Fibroblast of skin of right biceps (primary cell): ENCODE results near the gene TMEM212.
A peak's percentile ranks its signal among the peaks of the same experiment; 100 is the strongest.
"Not testable (repeated sequence)": the region's sequence is repeated elsewhere in the genome, so short reads cannot be mapped to it uniquely, and the experiment has no call there.

Experiments
- DNase-seq: peaks from one replicate; pipeline ENCODE4 v3.0.0-alpha.2; 2013

TMEM212 gene

DNA sequence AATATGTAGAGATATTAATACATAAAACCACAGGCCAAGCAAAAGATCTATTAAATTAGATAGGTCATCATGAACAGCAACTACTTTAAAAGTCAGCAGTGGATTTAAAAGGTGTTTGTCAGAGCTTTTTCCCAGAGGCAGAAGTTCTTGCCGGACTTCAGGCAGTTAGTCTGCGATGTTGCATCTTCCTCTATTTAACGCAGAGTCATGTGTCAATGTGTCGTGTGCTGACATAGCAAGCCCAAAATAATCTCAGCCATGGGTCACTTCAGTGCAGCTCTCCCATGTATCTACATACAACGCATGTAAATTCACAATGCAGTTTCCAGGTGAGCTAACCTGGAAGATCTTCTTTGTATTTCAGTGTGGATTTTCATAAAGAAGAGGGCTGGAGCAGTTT lies 8.0 kb upstream of the TMEM212 start:
- DNase-seq, result no peak

DNA sequence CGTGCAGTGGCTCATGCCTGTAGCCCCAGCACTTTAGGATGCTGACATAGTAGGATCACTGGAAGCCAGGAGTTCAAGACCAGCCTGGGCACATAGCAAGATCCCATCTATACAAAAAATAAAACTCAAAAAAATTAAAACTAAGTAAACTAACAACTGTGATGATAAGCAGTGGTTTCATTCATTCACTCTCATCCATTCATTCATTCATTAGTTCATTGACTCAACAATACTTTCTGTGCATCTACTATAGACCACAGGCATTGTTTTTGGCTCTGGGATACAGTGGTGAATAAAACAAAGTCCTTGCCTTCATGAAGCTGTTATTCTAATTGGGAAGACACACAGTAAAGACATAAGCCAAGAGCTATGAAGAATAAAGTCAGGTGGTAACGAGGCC lies 7.5 kb upstream of the TMEM212 start:
- DNase-seq, result no peak

DNA sequence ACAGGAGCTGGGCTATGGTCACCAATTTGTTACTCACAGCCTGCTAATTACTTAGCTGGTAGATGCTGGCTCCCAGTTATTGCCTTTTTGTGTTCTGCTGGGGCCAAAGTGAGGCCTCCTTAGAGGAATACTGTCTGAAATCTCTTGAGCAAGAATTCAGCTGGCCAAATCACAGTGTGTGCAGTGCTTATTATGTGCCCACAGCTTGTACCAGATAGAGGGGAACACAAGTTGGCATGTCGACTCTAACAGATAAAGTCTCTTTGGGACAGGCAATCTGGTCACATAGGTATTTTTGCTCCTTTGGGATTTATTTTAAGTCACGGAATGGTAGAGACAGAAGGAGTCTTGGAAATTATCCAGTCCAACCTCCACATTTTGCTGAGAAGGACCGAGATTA lies 6.3 kb upstream of the TMEM212 start:
- DNase-seq, result no peak

DNA sequence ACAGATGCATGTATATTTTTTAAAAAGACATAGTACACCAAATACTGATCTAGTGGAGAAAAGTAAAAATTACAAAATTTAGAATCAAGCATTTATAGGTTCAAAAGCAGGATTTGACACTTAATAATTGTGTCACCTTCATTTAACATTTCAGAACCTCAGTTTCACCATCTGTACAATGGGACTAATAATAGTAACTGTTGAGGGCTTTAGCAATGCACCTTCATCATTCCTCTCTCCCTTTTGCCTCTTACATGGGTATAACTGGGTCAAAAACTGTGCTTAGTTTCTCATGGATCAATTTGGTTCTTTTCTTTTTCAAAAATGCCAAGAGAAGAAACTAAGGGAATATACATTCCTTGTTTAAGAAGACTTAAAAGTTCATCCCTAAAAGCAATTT lies 5.5 kb upstream of the TMEM212 start:
- DNase-seq, result no peak

DNA sequence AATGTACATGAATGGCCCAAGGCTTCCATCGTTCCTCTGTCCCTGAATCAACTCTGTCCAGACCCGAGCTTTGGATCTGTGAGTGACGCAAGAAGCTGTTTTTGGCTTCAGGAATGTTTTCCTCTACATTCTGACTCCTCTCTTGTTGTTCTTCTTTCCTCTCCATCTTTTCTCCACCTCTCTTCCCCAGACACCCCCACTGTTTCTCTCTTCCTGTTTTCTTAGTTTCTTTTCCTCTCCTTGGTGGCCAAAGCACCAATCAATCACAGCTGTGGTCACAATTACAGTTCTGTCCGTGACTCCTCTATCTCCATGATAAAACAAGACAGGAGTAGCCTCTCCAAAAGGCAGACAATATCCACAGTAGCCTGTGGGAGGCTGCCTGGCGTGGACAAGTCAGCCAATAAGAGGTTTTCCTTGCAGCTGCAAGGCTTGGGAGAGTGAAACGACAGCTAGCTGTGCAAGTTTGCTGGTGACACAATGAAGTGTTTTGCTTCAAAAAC lies 4.9 kb upstream of the TMEM212 start:
- peak; percentile 69 for DNase-seq

DNA sequence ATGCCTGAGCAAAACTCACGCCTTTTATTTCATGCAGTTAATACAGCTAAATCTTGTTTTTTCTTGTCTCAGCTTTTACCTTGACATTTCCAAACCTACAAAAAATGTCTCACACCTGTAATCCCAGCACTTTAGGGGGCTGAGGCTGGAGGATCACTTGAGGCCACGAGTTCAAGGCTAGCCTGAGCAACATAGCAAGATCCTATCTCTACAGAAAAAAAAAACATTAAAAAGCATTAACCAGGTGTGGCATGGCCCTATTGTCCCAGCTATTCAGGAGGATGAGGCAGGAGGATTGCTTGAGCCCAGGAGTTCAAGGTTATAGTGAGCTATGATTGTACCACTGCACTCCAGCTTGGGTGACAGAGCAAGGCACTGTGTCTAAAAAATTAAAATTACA lies 3.9 kb upstream of the TMEM212 start:
- no peak for DNase-seq

DNA sequence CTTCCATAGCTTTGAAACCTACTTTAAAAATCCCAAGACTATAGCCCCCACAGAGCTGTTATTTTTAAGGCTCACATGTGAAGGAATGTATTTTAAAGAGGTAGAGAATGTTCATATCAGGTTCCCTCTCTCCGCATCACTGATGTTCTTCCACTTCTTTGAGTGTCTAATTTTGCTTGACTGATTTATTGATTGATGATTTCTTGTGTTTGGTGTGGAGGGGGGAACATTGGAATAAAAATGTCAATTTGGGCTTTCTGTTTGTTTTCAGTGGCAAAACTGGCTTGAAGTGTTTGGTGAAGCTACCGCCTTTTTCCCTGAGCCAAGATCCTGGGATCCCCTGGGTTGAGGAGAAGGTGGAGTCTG lies 2.7 kb upstream of the TMEM212 start:
- DNase-seq, result no peak

DNA sequence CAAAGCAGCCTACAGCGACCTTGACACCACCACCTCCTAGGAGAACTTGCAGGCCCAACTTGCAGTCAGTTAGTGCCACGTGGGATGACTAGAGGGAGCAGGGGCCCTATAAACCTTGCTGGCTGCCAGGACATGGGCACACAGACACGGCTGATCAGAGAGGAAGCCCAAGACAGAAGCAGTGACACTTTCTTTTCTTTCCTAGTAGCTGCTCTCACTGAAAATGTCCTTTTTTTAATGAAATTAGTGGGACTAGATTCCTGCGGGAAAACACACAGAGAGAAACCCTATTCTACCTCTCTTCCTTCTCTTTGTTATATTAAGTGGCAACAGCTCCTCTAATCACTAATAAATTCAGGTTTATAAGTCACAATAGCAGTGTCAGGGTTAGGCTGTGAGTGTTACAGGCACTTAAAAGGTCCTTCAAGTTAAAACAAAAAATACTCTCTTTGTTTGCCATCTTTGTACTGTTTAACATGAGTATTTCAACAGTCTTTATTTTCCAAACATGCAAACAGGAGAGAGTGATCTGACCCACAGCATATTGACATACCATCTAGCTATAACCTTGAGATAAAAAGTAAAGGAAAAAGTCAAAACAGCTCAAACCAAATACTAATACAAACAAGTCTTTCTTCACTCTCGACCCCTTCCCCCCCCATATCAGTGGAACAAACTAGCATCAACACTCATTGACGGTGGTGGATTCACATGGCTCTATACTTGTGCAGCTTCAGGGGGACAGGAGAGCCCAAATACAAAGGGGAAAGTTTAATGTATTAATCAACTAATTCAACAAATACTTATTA lies 2.1 kb upstream of the TMEM212 start:
- DNase-seq, result no peak

DNA sequence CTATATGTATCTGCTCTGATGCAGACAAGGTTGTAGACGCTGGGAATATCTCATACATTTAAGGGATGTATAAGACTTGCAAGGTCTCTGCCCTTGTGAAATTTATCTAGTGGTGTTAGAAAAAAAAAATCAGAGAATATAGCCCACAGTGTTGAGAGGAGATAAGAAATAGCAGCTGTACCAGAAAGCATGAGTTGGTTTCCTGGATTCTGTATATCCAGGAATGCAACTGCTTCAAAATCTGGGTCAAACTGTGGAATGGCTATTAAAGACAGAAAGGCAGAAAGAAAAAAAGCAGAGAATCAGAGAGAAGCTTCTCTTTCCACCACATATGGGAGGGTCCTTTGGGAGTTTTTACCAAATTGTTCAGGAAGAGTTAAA lies 1.5 kb upstream of the TMEM212 start:
- peak; percentile 62 for DNase-seq

DNA sequence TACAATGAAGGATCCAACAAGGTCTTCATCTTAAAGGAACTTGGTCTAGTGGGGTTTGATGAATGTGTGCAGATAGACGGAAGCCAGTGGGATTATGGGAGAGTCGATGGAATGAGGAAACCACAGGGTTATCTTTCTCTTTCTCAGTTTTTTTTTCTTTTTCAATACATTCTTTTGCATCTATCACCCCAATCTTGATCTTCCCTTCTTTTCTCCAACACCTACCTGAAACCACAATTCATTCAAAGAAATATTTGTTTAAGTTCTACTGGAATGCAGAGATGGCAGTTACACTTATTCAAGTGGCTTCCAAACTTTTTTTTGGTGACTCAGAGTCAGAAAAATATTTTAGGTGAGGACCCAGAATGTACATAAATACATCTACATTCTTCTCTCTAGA lies 1.7 kb downstream of the TMEM212 start:
- DNase-seq, result peak; percentile 27

DNA sequence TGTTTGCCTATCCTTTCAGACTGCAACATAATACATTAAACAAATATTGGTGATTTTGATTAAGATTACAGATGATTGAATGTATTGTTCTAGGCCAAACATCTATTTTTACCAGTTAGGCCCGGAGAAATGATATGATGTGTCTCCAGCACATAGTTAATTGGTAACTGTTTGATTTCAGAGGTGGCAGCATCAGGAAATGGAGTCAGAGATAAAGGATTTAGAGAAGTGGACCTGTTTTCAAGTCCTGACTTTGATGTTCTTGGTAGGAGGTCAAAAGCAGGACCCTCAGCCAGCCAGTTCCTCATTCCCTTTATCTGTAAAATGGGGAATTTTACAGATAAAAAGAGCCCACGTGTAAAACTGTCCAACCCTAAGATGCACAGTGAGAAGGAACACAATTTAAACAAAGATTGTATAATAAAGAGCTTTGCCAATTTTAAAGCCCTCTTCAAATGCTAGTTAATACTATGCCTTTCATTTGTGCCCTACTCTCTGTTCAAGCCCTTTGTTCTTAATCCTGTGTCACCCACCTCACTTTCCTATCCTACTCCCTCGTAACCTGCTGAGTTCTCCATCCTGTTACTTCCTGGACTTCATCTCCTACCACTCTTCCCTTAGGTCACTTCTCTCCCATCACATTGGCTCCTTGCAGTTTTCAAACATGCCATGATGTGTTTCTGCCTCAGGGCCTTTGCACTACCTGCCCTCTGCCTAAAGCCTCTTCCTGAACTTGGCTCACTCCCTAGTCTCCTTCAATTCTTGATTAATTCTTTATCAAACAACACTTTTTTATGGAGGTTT lies 2.5 kb downstream of the TMEM212 start:
- no peak for DNase-seq

DNA sequence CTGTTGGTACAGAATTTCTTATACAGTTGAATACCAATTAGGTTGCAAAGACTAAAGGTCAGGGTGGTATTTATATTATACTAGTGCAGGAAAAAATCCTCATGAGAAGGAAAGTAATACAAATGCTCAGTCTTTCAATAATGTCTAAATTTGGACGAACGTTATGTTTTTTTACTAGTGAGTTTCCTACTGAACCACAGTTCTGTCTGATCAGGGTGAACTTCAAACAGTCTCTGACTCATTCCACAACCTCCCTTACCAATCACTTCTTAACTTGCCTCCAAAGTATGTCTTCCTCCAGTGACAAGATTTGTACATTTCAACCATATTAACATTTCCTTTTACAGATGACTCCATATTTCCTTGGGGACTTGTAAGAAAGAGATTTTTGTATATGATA lies 3.4 kb downstream of the TMEM212 start:
- peak; percentile 78 for DNase-seq

DNA sequence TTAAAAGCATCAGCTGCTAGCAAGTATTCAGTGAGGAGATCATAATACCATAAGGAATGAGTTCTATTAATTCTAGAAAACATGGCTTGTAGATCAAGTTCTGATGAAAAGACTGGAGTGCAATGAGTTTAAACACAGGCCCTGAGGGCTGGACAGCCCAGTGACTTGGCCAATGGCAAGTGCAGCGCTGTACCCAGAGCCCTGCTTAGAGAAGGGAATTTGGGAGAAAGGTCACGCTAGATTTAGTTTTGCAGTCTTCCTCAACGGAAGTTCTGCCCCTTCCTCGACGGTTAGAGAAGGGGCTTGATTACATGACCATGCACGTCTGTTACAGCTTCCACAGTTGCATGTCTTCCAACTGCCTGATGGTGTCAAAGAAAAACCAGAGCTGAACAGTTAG lies 4.0 kb downstream of the TMEM212 start:
- DNase-seq, result no peak

DNA sequence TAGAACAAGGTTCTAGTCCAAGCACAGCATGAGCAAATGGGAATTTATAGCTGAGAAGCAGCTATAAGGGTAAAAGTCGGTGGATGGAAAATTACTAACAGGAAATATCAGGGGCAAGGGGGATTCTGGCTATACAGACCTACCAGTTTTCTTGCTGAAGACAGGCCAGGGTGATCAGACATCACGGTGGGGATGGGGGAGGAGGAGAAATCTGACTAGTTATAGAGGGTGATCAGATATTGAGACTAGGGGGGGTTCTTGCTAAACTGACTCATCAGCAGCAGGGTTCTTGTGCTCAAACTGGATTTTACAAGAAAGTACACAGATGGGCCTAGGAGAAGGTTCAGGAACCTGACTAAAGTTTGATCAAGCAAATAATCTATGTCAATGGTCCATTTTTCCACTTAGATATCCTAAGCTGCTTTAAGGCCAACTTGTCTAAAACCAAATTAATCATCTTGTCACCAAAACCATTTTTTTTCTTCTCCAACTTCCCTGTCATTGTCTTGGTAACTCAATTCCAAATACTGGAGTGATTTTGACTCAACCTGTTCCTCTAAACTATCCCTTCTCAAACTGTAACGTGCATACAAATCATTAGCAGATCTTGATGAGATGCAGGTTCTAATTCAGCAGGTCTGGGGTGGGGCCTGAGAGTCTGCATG lies 4.6 kb downstream of the TMEM212 start:
- no peak for DNase-seq

DNA sequence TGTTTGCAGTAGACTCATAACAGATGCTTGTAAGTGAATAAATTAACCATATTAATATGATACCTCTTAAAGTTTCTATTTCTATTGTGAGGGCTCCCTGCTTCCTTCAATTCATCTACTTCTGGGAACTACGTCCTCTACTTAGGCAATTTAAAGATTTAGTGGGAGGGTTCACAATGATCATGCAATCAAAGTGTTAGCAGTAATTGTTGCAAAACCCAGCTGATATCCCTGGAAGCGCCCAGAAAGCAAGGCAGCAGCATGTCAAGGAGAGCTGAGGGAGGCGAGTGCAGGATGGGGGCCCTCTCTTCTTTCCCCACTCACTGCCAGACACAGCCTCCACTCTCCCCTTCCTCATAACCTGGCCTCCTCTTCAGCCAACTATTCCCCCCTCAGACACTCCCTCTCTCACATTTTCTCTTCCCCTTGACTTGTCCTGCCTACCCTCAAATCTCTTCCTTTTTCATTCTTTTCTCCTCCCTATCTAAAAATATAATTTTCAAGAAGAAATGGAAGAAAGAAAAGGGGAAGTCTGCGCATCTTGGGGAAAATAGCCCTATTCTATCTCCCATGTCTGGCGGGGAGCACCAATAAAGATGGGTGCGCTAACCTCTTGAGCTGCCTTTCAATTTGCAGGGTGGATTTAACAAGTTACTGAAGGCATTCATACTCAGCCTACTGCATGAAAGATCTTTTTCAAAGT lies 6.6 kb downstream of the TMEM212 start:
- DNase-seq, result no peak

DNA sequence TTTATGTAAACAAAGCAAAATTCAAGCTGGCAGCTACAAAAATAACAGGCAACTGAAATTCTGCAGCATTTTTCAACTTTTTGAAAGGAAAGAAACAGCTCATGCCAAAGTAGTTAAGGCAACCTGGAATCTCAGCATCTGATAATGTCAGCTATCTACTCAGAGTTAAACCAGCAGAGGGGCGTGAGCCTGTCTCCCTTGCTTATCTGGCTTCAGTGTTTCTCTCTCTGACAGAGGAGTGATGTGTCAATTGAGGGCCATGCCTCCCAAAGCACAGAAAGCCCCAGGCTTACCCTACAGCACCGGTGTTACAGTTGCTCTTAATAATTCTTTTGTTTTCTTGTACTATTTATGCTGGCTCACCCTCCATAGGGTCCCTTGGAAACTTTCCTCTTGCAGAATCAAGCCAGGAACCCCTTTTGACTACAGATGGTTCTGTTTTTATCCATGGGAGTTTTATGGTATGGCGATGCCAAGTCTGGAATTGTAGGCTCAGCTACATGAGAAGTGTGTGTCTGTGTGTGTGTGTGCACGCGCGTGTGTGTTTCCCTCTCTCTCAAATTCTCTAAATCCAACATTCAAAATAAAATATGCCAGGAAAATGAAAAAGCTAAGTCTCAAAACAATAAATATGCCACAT lies 7.3 kb downstream of the TMEM212 start:
- no peak for DNase-seq

DNA sequence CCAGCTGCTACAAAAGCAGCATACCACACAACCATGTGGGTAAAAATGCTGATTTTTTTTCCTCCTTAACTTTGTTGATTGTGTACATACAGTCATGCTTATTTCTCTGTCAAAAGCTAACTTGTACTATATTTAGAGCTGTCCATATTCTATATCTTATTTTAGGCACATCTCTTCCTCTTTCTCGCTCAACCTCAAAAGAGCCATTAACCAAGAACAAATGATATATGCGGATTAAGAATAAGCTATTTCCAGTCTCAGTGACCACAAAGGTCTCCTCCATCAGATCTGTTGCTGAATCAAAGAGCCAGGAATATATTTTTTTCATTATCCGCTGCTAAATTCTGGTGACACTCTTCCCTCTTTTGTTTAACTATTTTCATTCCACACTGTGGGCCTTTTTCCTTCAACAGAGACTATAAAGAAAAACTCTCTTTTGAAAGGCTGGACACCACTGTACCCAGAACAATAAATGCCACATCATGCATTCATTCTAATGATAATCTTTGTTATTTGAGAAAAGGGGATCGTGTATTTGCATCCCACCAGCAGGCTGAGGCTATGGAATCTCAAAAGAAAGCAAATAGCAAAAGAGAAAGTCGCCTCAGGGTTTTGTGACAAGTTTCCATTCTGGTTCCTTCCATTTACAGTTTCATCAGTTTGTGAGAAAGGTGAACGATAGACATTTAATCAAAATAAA lies 8.0 kb downstream of the TMEM212 start:
- no peak for DNase-seq

DNA sequence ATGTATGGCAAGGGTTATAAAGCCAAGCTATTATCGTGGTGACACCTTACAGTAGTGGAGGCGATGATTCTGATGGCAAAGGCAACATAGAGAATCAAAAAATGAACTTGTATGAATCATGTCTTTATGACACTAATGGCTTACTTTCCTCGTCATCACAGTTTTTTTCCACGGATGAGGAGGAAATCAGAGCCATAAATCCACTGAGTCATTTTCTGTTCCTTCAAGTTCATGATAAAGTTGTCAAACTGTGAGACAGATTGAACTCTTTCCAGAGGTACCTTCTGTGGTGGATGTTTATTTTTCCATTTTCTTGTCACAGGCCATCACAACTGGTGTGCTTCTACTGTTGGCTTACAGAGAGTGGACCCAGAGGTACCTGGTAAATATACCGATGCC lies 8.5 kb downstream of the TMEM212 start:
- DNase-seq, result peak; percentile 84

DNA sequence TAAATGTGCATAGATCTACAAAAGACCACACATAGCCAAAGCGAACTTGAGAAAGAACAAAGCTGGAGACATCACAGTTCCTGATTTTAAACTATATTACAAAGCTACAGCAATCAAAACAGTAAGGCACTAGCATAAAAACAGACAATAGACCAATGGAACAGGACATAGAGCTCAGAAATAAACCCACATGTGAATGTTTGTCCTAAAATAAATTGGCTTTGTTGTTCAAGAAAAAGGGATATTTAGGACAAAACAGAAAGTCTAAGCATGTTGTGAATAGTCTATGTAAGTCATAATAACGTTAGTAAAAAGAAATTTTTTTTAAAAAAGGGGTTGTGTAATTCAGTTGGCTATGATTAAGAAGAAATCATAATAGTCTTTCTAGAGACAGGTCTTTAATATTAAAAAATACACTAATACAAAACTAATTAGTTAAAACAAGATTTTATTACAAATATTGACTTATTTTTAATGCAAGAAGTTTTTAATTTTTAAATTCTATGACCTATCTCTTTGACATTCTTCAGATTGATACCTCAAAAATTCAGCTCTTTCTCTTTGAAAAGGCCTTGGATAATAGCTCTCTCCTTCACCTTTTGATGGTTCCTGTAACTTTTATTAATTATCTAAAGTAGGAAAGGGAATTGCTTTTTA lies 11.6 kb downstream of the TMEM212 start:
- no peak for DNase-seq

DNA sequence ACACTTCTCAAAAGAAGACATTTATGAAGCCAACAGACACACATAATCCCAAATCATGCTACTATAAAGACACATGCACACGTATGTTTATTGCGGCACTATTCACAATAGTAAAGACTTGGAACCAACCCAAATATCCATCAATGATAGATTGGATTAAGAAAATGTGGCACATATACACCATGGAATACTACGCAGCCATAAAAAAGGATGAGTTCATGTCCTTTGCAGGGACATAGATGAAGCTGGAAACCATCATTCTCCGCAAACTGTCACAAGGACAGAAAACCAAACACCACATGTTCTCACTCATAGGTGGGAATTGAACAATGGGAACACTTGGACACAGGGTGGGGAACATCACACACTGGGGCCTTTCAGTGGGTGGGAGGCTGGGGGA lies 15.6 kb downstream of the TMEM212 start:
- not testable (repeated sequence) for DNase-seq

DNA sequence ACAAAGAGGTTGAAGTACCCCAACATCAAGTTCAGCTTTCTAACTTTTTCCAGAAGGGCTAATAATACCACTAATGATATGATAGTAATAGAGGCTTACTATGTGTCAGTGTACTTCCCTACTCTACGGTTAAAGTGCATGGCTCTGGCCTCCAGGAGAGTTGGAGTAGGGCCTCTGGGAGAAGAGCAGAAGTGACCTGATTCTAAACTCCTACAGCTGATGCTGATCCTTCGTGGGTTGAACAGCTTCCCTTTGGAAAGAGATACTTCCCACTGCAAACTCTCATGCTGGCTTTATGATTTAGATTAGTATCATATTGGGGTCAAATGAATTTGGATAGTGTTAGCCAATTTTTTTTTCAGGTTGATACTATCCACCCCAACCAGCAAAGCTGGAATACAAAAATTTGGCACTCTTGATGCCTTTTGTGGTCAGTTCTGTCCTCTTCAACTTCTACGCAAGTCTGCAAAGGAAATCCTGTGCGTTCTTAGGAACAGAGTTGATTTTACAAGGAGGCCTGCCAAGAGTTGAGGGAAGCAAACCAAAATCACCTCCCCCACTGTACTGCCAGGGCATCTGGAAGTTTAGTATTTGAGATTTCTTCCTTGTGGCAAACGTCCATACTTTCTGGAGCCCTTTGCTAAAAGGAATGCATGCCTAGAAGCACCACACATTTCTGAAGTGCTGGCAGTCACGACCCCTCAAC lies 17.8 kb downstream of the TMEM212 start:
- DNase-seq, result peak; percentile 78
